K562 (cell line): ENCODE results near the gene TLR5. TPM values are rescaled to one million over a fixed set of nuclear protein-coding genes. Genes with fewer than 3 reads are reported as not detected.

Experiments used
- ATAC-seq: fragments of 200-7000 bp; cut with Tn5 transposase; 3 replicates; pipeline ENCODE4 v1.9.1; 2020; ENCODE audit warnings: moderate library complexity
- BruUV-seq: library from RNA; stranded (reverse); fragments of 400-500 nt; replicated peaks from 2 replicates; lab custom pipeline; 2021; lab: Mats Ljungman, UMichigan
- CTCF ChIA-PET: fragments of 300-600 bp; formaldehyde crosslinking; extraction: SDS; loops from one replicate; lab custom pipeline; 2021; ENCODE audit warnings: low intra/inter-chr PET ratio; lab: Yijun Ruan, JAX
- POLR2A ChIA-PET: fragments of 300-600, 350-650 bp; sonication (Branson Sonifier 250); formaldehyde crosslinking; extraction: SDS; loops from one replicate; lab custom pipeline; 2021; ENCODE audit warnings: antibody characterized with exemption, inconsistent platforms; lab: Yijun Ruan, JAX
- DNase-seq, 4 experiments: peaks; one replicate each; pipeline versions ENCODE4 v3.0.0 to v3.0.0-alpha.2; 2011 to 2018; ENCODE audit warnings: low spot score in 3 of 4, mixed read lengths in 3 of 4; ENCODE audit errors: extremely low read depth in 1 of 4
- FAIRE-seq: peaks from 2 replicates; lab custom pipeline; 2011; peaks lifted over from hg19 to GRCh38; lab: Jason Lieb, UNC
- H2AFZ ChIP-seq: 2 replicates; pipeline ENCODE4 v1.6.0; 2011; ENCODE audit warnings: low read depth, low read length, control low read depth, inconsistent platforms
- H3K27ac ChIP-seq: fragments of 200-600 bp; 3 replicates; pipeline ENCODE4 v1.8.0; 2011; ENCODE audit warnings: low read depth, mild to moderate bottlenecking, control low read depth, inconsistent platforms, low read length, moderate library complexity, mixed read lengths; ENCODE audit errors: extremely low read depth
- H3K27me3 ChIP-seq, 2 experiments: fragments of 300-600 bp in 1 of 2; 2 replicates in 1 of 2; 3 replicates in 1 of 2; pipeline versions ENCODE4 v1.6.0 to v1.8.0; 2011; ENCODE audit warnings: inconsistent platforms in 2 of 2, low read length in 2 of 2, mild to moderate bottlenecking in 1 of 2, mixed read lengths in 1 of 2, moderate library complexity in 1 of 2; ENCODE audit not compliant: control insufficient read depth in 2 of 2, insufficient read depth in 2 of 2
- H3K36me3 ChIP-seq: fragments of 300-600 bp; 3 replicates; pipeline ENCODE4 v1.8.0; 2011; ENCODE audit warnings: mild to moderate bottlenecking, low read length, inconsistent platforms; ENCODE audit not compliant: control insufficient read depth, insufficient read depth
- H3K4me1 ChIP-seq, 2 experiments: fragments of 200-600 bp in 1 of 2; replicated peaks in 1 of 2; 2 replicates in 1 of 2; 3 replicates in 1 of 2; pipeline versions ENCODE4 v1.5.1 to v1.8.0; 2011; ENCODE audit warnings: inconsistent platforms in 2 of 2, low read length in 2 of 2, mild to moderate bottlenecking in 1 of 2, mixed read lengths in 1 of 2, moderate library complexity in 1 of 2; ENCODE audit not compliant: control insufficient read depth in 2 of 2, insufficient read depth in 2 of 2
- H3K4me2 ChIP-seq: 2 replicates; pipeline ENCODE4 v1.6.1; 2011; ENCODE audit warnings: low read length, control low read depth, inconsistent platforms, mixed read lengths; ENCODE audit not compliant: insufficient read depth
- H3K4me3 ChIP-seq: fragments of 200-600 bp; sonication (generic), shearing (Covaris generic); 2 replicates; pipeline ENCODE4 v1.5.1; 2016; ENCODE audit warnings: control low read depth, inconsistent platforms
- H3K79me2 ChIP-seq: fragments of 200-600 bp; 3 replicates; pipeline ENCODE4 v1.8.0; 2011; ENCODE audit warnings: low read length, inconsistent platforms; ENCODE audit not compliant: control insufficient read depth, insufficient read depth
- H3K9ac ChIP-seq, 2 experiments: 2 replicates each; pipeline versions ENCODE4 v1.6.0 to v1.6.1; 2011; ENCODE audit warnings: low read depth in 2 of 2, low read length in 2 of 2, control low read depth in 1 of 2, inconsistent platforms in 1 of 2, mild to moderate bottlenecking in 1 of 2, mixed read lengths in 1 of 2; ENCODE audit not compliant: insufficient read depth in 1 of 2
- H3K9me1 ChIP-seq: one replicate; pipeline ENCODE4 v1.6.0; 2011; ENCODE audit warnings: inconsistent platforms, mild to moderate bottlenecking, low read length, moderate library complexity; ENCODE audit not compliant: control insufficient read depth, insufficient read depth
- H3K9me3 ChIP-seq: replicated peaks from 2 replicates; pipeline ENCODE4 v1.5.1; 2011; ENCODE audit warnings: low read depth, low read length, inconsistent platforms; ENCODE audit not compliant: control insufficient read depth, insufficient read depth
- H4K20me1 ChIP-seq: replicated peaks from 2 replicates; pipeline ENCODE4 v1.6.1; 2011; ENCODE audit warnings: low read length, inconsistent platforms, mixed read lengths; ENCODE audit not compliant: control insufficient read depth, insufficient read depth
- NR2C1 ChIP-seq, 2 experiments: fragments of 450-650 bp; IDR thresholded peaks; 2 replicates each; pipeline ENCODE4 v1.6.1; 2017; ENCODE audit warnings: mild to moderate bottlenecking in 2 of 2, antibody characterized with exemption in 1 of 2, inconsistent platforms in 1 of 2, missing compliant biosample characterization in 1 of 2, missing genetic modification characterization in 1 of 2
- SAP30 ChIP-seq: fragments of 200-600 bp; sonication (generic); IDR thresholded peaks from 2 replicates; pipeline ENCODE4 v1.6.1; 2012; ENCODE audit warnings: borderline replicate concordance, low read depth, mild to moderate bottlenecking, moderate library complexity, low read length, control low read depth, inconsistent platforms; ENCODE audit not compliant: insufficient read depth, poor library complexity, severe bottlenecking
- WGBS: fragments of 100-300 bp; shearing (Covaris generic); methylation state at CpG from one replicate; pipeline ENCODE4 v1.1.6; 2016; ENCODE audit warnings: low coverage, mixed read lengths; ENCODE audit not compliant: insufficient coverage; ENCODE audit errors: missing lambda C conversion rate; 5-methylcytosine and 5-hydroxymethylcytosine counted together
- in situ Hi-C: fragments of 300-500 bp; cut with MboI; formaldehyde crosslinking; loops from 4 replicates; pipeline ENCODE4 v1.15.0; 2018; ENCODE audit warnings: inconsistent platforms, mixed read lengths
- intact Hi-C: fragments of 100-400 bp; cut with micrococcal nuclease; formaldehyde crosslinking; loops from 2 replicates; pipeline ENCODE4 v1.14.2; 2022
- polyA plus RNA-seq, 8 experiments: library from polyadenylated mRNA; depleted of rRNA in 4 of 8; stranded (reverse) in 5 of 8; unstranded in 3 of 8; fragments of >200 nt; fragmentation: Nextera tagmentation in 2 of 8; fragmentation: Illumina TruSeq in 1 of 8; extraction: Ambion mirVana in 2 of 8; extraction: Trizol in 1 of 8; gene quantifications; 2 replicates each; pipeline versions ENCODE4 v1.2.1 to v1.2.3, GENCODE V29; 2011 to 2014; ENCODE audit warnings: inconsistent platforms in 1 of 8, missing spikeins in 1 of 8
- total RNA-seq, 7 experiments: library from RNA; depleted of rRNA in 6 of 7; stranded (reverse); fragments of >200 nt in 6 of 7; fragmentation: Illumina TruSeq in 2 of 7; extraction: Trizol in 2 of 7; gene quantifications; 2 replicates each; pipeline versions ENCODE4 v1.2.1 to v1.2.3, GENCODE V29; 2011 to 2021; ENCODE audit warnings: low replicate concordance in 1 of 7
- TF ChIP-seq, protein P1 (sequence below): fragments of 250-450 bp; sonication (Bioruptor Pico); IDR thresholded peaks from 2 replicates; pipeline ENCODE4 v1.5.0; 2022; ENCODE audit warnings: mild to moderate bottlenecking

The TLR5 gene
- total and polyA plus RNA-seq, 9 of the 15 experiments (the other 6 are each of a cell fraction or from before 2014, with no cell fraction given), result 0.93 to 7.4 (median 1.9) TPM

GRCh38 chr1:223176437-223176836 lies 33.4 kb upstream of the TLR5 start:
- WGBS, result 56% methylated on average over 3 of the region's 3 CpGs
- TF ChIP-seq NR2C1 (IDR thresholded peaks at IDR 0.05), result no peak
- 0 out of 2 replicates have a peak, but pooled peaks have one; percentile 16 for TF ChIP-seq NR2C1 (tag; IDR thresholded peaks at IDR 0.05)
- TF ChIP-seq SAP30, result no peak
- TF ChIP-seq, protein P1, sequence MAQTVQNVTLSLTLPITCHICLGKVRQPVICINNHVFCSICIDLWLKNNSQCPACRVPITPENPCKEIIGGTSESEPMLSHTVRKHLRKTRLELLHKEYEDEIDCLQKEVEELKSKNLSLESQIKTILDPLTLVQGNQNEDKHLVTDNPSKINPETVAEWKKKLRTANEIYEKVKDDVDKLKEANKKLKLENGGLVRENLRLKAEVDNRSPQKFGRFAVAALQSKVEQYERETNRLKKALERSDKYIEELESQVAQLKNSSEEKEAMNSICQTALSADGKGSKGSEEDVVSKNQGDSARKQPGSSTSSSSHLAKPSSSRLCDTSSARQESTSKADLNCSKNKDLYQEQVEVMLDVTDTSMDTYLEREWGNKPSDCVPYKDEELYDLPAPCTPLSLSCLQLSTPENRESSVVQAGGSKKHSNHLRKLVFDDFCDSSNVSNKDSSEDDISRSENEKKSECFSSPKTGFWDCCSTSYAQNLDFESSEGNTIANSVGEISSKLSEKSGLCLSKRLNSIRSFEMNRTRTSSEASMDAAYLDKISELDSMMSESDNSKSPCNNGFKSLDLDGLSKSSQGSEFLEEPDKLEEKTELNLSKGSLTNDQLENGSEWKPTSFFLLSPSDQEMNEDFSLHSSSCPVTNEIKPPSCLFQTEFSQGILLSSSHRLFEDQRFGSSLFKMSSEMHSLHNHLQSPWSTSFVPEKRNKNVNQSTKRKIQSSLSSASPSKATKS (CRISPR knock-in tag), result no peak
- no peak overlapping the region for H3K4me2 ChIP-seq
- no peaks in the 10 kb centered on the region for H3K9me3 ChIP-seq
- ChIA-PET CTCF (no interaction called here), POLR2A (interaction anchor here (0.9 to 1.7 kb wide), 2 partner anchors 10 to 13 kb away, joined by 3 to 6 read pairs; no protein-coding TSS in a partner anchor)
- no peaks in the 10 kb centered on the region; a peak in 2 of 5 replicates for H3K4me1 ChIP-seq
- ATAC-seq (no peak), FAIRE-seq (no peak), DNase-seq (no peak)
- H3K9ac ChIP-seq, result no peak overlapping the region
- no TSS peak for BruUV-seq
- in situ Hi-C loops (no loop called here), intact Hi-C loops (loop anchor here (5.0 kb wide), 1 partner anchor 156 kb away; no protein-coding TSS in a partner anchor)
- H3K27ac ChIP-seq, result no peak overlapping the region
- no peak overlapping the region for H2AFZ ChIP-seq
- H3K79me2 ChIP-seq, result no peaks in the 10 kb centered on the region
- no peaks in the 10 kb centered on the region for H4K20me1 ChIP-seq
- no peaks in the 10 kb centered on the region for H3K9me1 ChIP-seq
- H3K4me3 ChIP-seq, result no peak overlapping the region
- H3K36me3 ChIP-seq, result no peaks in the 10 kb centered on the region
- H3K27me3 ChIP-seq, result no peaks in the 10 kb centered on the region; a peak in 1 of 5 replicates
